Esophagus muscularis mucosa (tissue), 4 donors: ENCODE results near the gene AKR1E2. TPM values are rescaled to one million over a fixed set of nuclear protein-coding genes. Genes with fewer than 3 reads are reported as not detected.

Experiments used
- DNase-seq: peaks from one replicate; pipeline ENCODE4 v3.0.0-alpha.2; 2017; ENCODE audit errors: extremely low spot score
- H3K27ac ChIP-seq, 4 donors: fragments of 200-600 bp; sonication (generic); replicated peaks in 1 of 4; 1 replicate in 3 of 4; 2 replicates in 1 of 4; pipeline ENCODE4 v1.5.1; 2016 to 2019; ENCODE audit warnings: mild to moderate bottlenecking in 1 of 4
- H3K27me3 ChIP-seq, 4 donors: fragments of 200-600 bp; sonication (generic); one replicate each; pipeline versions ENCODE4 v1.5.1 to v1.6.0; 2016 to 2019
- H3K36me3 ChIP-seq, 4 donors: fragments of 200-600 bp; sonication (generic); one replicate each; pipeline ENCODE4 v1.5.1; 2016 to 2019
- H3K4me1 ChIP-seq, 4 donors: fragments of 200-600 bp; sonication (generic); one replicate each; pipeline ENCODE4 v1.5.1; 2016 to 2019
- H3K4me3 ChIP-seq, 4 donors: fragments of 200-600 bp; sonication (generic); 1 replicate in 2 of 4; 2 replicates in 2 of 4; pipeline ENCODE4 v1.5.1; 2016 to 2019; ENCODE audit warnings: mild to moderate bottlenecking in 4 of 4, moderate library complexity in 1 of 4
- H3K9me3 ChIP-seq, 4 donors: fragments of 200-600 bp; sonication (generic); 1 replicate in 3 of 4; 2 replicates in 1 of 4; pipeline ENCODE4 v1.5.1; 2016 to 2019
- EP300 ChIP-seq: sonication (generic); formaldehyde crosslinking; IDR thresholded peaks from one replicate; pipeline ENCODE4 v1.6.1; 2017; ENCODE audit warnings: antibody characterized with exemption
- POLR2A ChIP-seq: fragments of 450-650 bp; IDR thresholded peaks from one replicate; pipeline ENCODE4 v1.6.1; 2017; ENCODE audit warnings: antibody characterized with exemption, moderate library complexity, mild to moderate bottlenecking, low read depth
- POLR2AphosphoS5 ChIP-seq, 2 donors: sonication (generic); formaldehyde crosslinking; IDR thresholded peaks; one replicate each; pipeline ENCODE4 v1.6.1; 2017; ENCODE audit warnings: antibody characterized with exemption in 2 of 2
- WGBS: methylation state at CpG from one replicate; pipeline ENCODE4 v1.1.5; 2018; 5-methylcytosine and 5-hydroxymethylcytosine counted together
- intact Hi-C: fragments of 100-400 bp; cut with DNase I; formaldehyde crosslinking; loops from one replicate; pipeline ENCODE4 v1.15.1; 2023
- total RNA-seq, 4 donors: library from RNA; depleted of rRNA; stranded (reverse); fragments of >200 nt; gene quantifications; one replicate each; pipeline versions ENCODE4 v1.1.0 to v1.2.1, GENCODE V29; 2016
- TF ChIP-seq, protein P1 (sequence below), 3 experiments: fragments of 200-600 bp in 2 of 3; fragments of 450-650 bp in 1 of 3; sonication (generic) in 2 of 3; IDR thresholded peaks; one replicate each; pipeline ENCODE4 v1.5.1; 2017 to 2019; ENCODE audit warnings: antibody characterized with exemption in 3 of 3, mild to moderate bottlenecking in 2 of 3, moderate library complexity in 1 of 3

Gene AKR1E2
- total RNA-seq, 4 donors from 2014 or later: 16.5 to 21.0 (median 18.0) TPM

GRCh38 chr10:4830551-4830950 lies 4.5 kb downstream of the AKR1E2 start:
- H3K9me3 ChIP-seq: no peaks in the 10 kb centered on the region
- 91% methylated on average over 8 of the region's 8 CpGs for WGBS
- no peaks in the 10 kb centered on the region for H3K27me3 ChIP-seq
- H3K36me3 ChIP-seq: peaks cover 8 to 44% (median 27%) of the 10 kb centered on the region in 4 donors
- H3K4me3 ChIP-seq: no peak overlapping the region
- DNase-seq: no peak
- TF ChIP-seq, protein P1, sequence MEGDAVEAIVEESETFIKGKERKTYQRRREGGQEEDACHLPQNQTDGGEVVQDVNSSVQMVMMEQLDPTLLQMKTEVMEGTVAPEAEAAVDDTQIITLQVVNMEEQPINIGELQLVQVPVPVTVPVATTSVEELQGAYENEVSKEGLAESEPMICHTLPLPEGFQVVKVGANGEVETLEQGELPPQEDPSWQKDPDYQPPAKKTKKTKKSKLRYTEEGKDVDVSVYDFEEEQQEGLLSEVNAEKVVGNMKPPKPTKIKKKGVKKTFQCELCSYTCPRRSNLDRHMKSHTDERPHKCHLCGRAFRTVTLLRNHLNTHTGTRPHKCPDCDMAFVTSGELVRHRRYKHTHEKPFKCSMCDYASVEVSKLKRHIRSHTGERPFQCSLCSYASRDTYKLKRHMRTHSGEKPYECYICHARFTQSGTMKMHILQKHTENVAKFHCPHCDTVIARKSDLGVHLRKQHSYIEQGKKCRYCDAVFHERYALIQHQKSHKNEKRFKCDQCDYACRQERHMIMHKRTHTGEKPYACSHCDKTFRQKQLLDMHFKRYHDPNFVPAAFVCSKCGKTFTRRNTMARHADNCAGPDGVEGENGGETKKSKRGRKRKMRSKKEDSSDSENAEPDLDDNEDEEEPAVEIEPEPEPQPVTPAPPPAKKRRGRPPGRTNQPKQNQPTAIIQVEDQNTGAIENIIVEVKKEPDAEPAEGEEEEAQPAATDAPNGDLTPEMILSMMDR (IDR thresholded peaks at IDR 0.05): no peak
- no peak for TF ChIP-seq EP300
- no peak for TF ChIP-seq POLR2AphosphoS5 (IDR thresholded peaks at IDR 0.05)
- no peak for TF ChIP-seq POLR2A
- H3K27ac ChIP-seq: no peak overlapping the region
- intact Hi-C loops: no loop called here
- peaks cover 5 to 18% (median 11%) of the 10 kb centered on the region in 4 donors for H3K4me1 ChIP-seq

DNA sequence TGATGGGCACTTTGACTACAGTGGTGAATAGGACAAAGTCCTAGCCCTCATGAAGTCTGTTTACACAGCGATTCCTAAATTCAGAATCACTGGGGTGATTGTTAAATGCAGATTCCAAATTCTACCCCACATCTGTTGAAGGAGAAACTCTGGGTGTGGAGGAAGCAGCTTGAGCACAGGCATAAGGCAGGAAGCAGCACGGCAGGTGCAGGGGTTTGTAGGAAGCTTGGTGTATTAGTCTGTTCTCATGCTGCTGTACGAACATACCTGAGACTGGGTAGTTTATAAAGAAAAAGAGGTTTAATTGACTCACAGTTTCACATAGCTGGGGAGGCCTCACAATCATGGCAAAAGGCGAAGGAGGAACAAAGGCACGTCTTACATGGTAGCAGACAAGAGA lies 5.1 kb downstream of the AKR1E2 start:
- 83% methylated on average over 5 of the region's 5 CpGs for WGBS
- intact Hi-C loops: no loop called here

GRCh38 chr10:4833286-4833685 lies 7.3 kb downstream of the AKR1E2 start:
- H3K4me1 ChIP-seq: no peaks in the 10 kb centered on the region
- no peaks in the 10 kb centered on the region for H3K27me3 ChIP-seq
- no peak for TF ChIP-seq POLR2AphosphoS5 (IDR thresholded peaks at IDR 0.05)
- TF ChIP-seq EP300: no peak
- TF ChIP-seq, protein P1 (IDR thresholded peaks at IDR 0.05): no peak
- intact Hi-C loops: no loop called here
- no peak overlapping the region for H3K27ac ChIP-seq
- H3K36me3 ChIP-seq: peaks cover 8 to 69% (median 49%) of the 10 kb centered on the region in 4 donors
- no peak overlapping the region for H3K4me3 ChIP-seq
- H3K9me3 ChIP-seq: no peaks in the 10 kb centered on the region
- peak; percentile 72 for DNase-seq
- 100% methylated on average over 7 of the region's 7 CpGs for WGBS

More for the DNA sequence above, 5.1 kb downstream of the AKR1E2 start:
- TF ChIP-seq POLR2A (no peak), EP300 (no peak), POLR2AphosphoS5 (IDR thresholded peaks at IDR 0.05) (no peak)
- TF ChIP-seq, protein P1 (IDR thresholded peaks at IDR 0.05): no peak
- H3K36me3 ChIP-seq: peaks cover 8 to 50% (median 31%) of the 10 kb centered on the region in 4 donors
- no peaks in the 10 kb centered on the region for H3K27me3 ChIP-seq
- H3K27ac ChIP-seq: no peak overlapping the region
- peaks cover 5 to 12% (median 8%) of the 10 kb centered on the region in 4 donors for H3K4me1 ChIP-seq
- H3K4me3 ChIP-seq: no peak overlapping the region
- H3K9me3 ChIP-seq: no peaks in the 10 kb centered on the region
- no peak for DNase-seq

DNA sequence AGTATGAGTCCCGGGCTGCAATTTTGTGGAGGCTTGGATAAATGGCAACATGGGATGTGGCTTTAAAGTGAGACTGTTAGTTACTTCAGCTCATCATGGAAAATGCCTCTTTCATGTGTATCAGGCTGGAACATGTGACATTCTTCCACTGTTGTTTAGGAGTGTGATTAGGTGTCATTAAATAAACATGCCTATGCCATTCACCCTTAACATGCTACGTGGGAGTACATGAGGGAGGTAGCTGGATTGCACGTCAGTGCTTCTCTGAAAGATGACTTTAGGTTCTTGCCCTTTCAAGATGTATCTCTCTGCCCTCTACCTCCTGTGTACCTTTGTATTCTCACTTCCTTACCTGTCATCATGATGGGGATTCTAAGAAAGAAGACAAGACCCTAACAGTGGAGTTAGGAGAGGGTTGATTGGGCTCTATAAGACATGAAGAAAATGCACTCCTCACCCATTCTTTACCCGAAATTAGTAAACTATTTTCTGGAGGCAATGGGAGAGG lies 8.9 kb downstream of the AKR1E2 start:
- H3K36me3 ChIP-seq: peaks cover 8 to 73% (median 49%) of the 10 kb centered on the region in 4 donors
- H3K27ac ChIP-seq: no peak overlapping the region
- peak; percentile 53 for DNase-seq
- H3K4me1 ChIP-seq: peaks cover 7 to 12% (median 10%) of the 10 kb centered on the region in 4 donors
- TF ChIP-seq POLR2A (no peak), POLR2AphosphoS5 (IDR thresholded peaks at IDR 0.05) (no peak), EP300 (no peak)
- TF ChIP-seq, protein P1 (IDR thresholded peaks at IDR 0.05): no peak
- no peaks in the 10 kb centered on the region for H3K27me3 ChIP-seq
- WGBS: 94% methylated on average over 4 of the region's 4 CpGs
- intact Hi-C loops: no loop called here
- no peak overlapping the region for H3K4me3 ChIP-seq
- no peaks in the 10 kb centered on the region for H3K9me3 ChIP-seq

DNA sequence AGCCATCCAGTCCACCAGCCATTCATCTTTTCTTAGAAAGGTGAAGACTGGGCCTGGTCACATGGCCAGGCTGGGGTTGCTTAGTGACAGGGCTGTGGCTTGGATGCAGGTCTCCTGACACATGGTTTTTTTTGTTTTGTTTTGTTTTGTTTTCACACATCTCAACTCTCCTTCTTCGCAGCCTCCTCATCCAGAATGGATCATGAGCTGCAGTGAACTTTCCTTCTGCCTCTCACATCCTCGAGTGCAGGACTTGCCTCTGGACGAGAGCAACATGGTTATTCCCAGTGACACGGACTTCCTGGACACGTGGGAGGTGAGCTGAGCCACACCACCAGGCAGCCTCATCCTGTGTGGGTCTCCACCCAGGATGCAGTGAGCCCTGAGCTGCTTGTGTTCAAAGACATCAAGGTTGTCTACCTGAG lies 9.5 kb downstream of the AKR1E2 start:
- peaks cover 8 to 78% (median 49%) of the 10 kb centered on the region in 4 donors for H3K36me3 ChIP-seq
- intact Hi-C loops: no loop called here
- H3K4me1 ChIP-seq: peaks cover 7 to 12% (median 10%) of the 10 kb centered on the region in 4 donors
- no peaks in the 10 kb centered on the region for H3K9me3 ChIP-seq
- no peak overlapping the region for H3K27ac ChIP-seq
- H3K4me3 ChIP-seq: no peak overlapping the region
- H3K27me3 ChIP-seq: no peaks in the 10 kb centered on the region
- TF ChIP-seq EP300 (no peak), POLR2A (no peak), POLR2AphosphoS5 (IDR thresholded peaks at IDR 0.05) (no peak)
- TF ChIP-seq, protein P1 (IDR thresholded peaks at IDR 0.05): no peak
- WGBS: 86% methylated on average over 5 of the region's 5 CpGs
- peak; percentile 55 for DNase-seq
